HG02642 (cell line): ENCODE results near the gene ATP1A4.

ENCODE experiments used
- ATAC-seq: cut with Tn5 transposase; IDR thresholded peaks from one replicate; pipeline ENCODE4 v1.9.1; 2021; ENCODE audit warnings: mild to moderate bottlenecking; ENCODE audit not compliant: unreplicated experiment, poor library complexity

The ATP1A4 gene

DNA sequence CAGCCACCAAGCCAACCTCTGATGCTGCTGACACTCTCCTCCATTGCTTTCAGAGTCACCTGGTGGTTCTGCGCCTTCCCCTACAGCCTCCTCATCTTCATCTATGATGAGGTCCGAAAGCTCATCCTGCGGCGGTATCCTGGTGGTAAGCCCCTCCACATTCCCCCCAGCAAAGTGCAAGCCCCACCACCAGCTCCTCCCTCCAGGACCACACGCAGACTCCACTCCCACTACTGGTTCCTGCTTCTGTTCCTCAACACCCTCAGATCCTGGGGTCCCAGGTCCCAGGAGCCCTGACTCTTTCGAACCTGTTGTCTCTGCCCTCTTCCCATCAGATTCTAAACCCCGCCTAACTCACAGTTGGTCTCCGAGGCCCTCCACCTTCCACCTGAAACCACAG lies 11.6 kb upstream of the ATP1A4 start:
- no peak for ATAC-seq

DNA sequence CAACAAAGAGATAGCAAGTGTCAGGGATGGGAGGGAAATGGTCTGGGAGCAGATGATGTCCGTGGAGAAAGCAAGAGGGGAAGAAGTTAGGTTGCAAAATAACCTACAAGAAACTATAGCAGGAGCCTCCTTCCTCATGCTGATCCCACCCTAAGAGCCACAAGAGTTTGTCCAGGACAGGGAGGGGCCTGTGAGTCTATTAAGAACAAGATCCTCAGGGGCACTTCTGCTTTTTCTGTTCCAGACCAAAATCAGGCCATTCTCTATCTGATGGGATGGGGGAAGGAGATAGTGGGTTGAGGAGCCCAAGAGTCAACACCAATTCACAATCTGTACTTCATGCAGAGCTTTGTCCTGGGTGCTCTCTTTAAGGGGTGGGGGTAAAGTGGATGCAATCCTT lies 7.7 kb upstream of the ATP1A4 start:
- no peak for ATAC-seq

GRCh38 chr1:160144921-160145320 lies 6.5 kb upstream of the ATP1A4 start:
- no peak for ATAC-seq

GRCh38 chr1:160146107-160146506 lies 5.3 kb upstream of the ATP1A4 start:
- ATAC-seq: no peak

GRCh38 chr1:160148121-160148520 lies 3.3 kb upstream of the ATP1A4 start:
- ATAC-seq: no peak

DNA sequence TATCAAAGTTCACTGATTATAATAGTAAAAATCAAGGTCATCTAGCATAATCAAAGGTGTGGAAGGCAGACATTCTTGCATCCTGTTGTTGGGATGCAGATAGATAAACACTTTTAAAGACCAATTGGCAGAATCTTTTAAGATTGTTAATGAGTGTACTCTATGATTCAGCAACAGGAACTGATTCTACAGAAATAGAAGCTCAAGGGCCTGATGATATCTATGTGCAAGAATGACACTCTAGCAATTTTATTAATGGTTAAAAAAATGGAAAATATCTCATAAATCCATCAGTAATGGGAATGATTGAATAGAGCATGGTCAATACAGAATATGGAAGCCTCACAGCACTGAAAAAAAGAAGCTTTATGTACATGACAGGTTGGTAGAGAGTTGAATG lies 2.2 kb upstream of the ATP1A4 start:
- ATAC-seq: no peak

DNA sequence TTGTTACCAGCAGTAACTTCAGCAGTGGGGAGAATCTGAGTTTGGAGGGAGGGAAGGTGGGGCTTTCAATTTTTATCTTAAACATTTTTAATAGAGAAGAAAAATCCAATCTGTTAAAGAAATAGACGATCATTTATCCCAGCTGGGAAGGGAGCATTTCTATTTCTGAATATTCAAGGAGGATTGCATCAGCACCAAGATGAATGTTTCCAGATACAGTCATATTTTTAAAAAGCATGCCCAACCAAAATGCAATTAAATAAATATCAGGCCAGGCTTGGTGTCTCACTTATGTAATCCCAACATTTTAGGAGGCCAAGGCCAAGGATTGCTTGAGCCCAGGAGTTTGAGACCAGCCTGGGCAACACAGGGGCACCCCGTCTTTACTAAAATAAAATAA lies 1.7 kb upstream of the ATP1A4 start:
- no peak for ATAC-seq

GRCh38 chr1:160154790-160155189 lies 3.4 kb downstream of the ATP1A4 start:
- no peak for ATAC-seq

- no peak for ATAC-seq
These were observed 5.0 kb downstream of the ATP1A4 start for GRCh38 chr1:160156361-160156760.

DNA sequence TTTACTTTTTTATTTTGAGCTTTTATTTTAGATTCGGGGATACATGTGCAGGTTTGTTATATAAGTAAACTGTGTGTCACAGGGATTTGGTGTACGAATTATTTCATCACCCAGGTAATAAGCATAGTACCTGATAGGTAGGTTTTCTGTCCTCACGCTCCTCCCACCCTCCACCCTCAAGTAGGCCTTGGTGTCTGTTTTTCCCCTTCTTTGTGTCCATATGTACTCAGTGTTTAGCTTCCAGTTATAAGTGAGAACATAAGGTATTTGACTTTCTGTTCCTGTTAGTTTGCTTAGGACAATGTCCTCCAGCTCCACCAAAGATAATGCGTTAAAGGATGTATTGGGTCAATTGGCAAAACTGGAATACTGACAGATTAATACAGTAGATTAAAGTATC lies 5.8 kb downstream of the ATP1A4 start:
- no peak for ATAC-seq

GRCh38 chr1:160158031-160158430 lies 6.6 kb downstream of the ATP1A4 start:
- no peak for ATAC-seq

DNA sequence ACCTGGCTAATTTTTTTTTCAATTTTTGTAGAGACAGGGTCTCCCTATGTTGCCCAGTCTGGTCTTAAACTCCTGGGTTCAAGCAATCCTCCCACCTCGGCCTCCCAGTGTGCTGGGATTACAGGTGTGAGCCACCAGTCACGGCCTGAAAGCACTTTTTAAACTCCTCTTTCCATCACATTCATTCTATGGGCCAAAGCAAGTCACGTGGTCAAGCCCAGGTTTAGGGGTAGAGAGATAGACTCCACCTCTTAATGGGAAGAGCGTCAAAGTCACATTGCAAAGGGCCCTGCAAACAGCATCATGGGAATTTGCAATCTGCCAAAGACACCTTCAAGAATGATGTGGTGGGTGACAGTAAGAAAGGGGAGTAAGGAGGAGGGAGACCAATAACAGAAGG lies 7.1 kb downstream of the ATP1A4 start:
- no peak for ATAC-seq

- no peak for ATAC-seq
These were observed 8.4 kb downstream of the ATP1A4 start for GRCh38 chr1:160159846-160160245.

DNA sequence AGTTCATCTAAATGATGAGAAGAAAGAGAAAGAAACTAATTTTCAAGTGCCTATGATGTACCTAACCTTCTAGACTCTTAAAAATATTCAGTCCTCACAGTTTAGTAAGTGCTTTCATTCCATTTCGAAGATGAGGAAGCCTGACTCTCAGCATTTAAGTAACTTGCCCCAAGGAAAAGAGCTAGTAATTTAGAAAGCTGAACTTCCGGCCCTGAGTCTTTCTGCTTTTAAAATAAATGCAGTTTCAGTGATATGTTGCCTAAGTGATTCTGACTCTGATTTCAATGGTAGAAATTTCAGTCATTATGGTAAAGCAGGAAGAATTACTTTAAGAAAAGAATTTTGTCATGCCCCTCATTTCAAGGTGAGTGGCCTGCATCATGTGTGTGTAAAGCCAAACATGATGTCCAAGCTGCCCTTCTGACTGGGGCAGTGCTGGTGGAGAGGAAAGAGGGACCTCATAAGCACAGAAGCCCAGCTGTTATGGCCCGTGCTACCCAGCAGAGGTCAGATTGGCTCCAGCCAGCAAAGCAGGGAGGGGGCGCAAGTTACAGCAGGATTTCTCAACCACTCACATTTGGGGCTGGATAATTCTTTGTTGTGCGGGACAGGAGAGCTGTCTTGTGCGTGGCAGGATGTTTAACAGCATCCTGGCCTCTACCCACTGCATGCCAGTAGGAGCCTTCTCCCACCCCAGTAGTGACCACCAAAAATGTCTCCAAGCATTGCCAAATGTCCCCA lies 10.7 kb downstream of the ATP1A4 start:
- no peak for ATAC-seq

- no peak for ATAC-seq
These were observed 11.5 kb downstream of the ATP1A4 start for GRCh38 chr1:160162931-160163330.

DNA sequence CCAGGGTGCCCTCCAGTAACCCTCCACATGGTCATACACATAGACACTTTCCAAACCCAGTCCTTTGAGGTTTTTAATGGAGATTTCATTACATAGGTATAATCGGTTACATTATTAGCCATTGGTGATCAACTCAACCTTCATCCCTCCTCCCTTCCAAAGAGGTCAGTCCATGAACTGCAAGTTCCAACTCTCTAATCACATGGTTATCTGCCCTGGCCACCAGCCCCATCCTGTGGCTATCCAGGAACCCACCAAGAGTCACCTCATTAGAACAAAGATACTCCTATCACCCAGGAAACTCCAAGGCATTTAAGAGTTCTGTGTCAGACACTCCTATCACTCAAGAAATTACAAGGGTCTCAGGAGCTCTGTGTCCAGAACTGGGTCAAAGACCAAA lies 12.2 kb downstream of the ATP1A4 start:
- no peak for ATAC-seq

DNA sequence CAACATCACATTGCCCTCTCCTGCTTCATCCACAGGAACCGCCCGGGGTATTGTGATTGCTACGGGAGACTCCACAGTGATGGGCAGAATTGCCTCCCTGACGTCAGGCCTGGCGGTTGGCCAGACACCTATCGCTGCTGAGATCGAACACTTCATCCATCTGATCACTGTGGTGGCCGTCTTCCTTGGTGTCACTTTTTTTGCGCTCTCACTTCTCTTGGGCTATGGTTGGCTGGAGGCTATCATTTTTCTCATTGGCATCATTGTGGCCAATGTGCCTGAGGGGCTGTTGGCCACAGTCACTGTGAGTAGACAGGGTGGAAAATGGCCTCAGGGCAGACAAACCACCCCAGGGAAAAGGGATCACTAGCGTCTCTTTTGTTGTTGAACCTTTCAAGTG lies 12.7 kb downstream of the ATP1A4 start:
- no peak for ATAC-seq

DNA sequence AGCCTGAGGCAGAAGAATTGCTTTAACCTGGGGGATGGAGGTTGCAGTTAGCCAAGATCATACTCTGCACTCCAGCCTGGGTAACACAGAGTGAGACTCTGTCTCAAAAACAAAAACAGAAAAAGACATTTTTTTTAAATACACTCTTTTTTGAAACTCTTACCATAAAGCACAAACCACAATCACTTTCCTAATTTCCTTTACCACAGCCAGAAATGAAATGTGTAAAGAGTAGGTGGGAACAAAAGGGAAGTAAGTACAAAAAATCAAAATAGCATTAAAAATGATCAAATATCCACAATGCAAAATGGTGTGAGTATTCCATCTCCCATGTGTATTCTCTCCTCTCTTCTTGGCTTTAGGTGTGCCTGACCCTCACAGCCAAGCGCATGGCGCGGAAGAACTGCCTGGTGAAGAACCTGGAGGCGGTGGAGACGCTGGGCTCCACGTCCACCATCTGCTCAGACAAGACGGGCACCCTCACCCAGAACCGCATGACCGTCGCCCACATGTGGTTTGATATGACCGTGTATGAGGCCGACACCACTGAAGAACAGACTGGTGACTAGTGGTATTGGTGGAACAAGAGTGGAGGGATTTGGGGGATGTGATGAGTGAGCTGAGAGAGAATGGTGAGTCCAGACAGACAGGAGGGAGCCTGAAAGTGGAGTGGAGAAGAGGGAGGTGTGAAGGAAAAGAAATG lies 14.9 kb downstream of the ATP1A4 start:
- ATAC-seq: no peak

GRCh38 chr1:160167056-160167455 lies 15.7 kb downstream of the ATP1A4 start:
- no peak for ATAC-seq

DNA sequence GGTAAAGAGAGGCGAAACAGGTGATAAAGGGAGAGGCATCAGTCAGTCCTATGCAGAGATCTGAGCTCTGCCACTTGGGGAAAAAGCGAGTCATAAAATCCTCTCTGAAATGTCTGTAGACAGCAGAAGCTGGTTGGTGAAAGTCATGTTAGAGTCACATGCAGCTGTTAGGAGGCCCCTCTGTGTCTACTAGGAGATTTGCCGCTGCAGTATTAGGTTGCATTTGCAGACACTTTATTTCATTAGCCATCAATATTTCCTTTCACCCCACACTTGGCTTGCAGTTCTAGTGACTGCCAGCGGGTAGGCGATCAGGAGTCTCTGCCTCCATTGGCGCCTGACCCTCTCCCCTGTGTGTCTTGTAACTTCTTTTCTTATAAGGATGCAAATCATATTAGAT lies 16.2 kb downstream of the ATP1A4 start:
- no peak for ATAC-seq

DNA sequence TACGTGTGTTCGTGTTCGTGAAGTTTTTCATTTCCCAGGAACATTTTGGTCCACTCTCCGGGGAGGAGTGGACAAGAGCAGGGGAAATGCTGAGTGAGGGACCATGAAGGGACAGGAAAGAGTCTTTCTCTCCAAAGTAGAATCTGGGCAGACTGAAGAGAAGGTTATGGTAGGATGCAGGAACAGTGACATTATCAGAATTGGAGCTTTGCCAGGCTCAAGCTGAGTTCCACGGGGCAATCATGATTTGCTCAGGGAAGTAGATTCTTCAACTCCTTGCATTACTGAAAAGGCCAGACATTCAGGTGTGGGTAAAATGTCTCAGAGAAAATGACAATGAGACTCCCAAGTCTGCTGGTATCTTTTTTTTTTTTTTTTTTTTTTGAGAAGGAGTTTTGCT lies 16.6 kb downstream of the ATP1A4 start:
- no peak for ATAC-seq
